A549 (cell line): ENCODE measurements around the gene IFT80.

Source experiments
- EHMT2 ChIP-seq: fragments of 200-600 bp; sonication (generic); IDR thresholded peaks from 2 replicates; pipeline ENCODE4 v1.6.1; 2016; ENCODE audit warnings: antibody characterized with exemption, low read depth, mild to moderate bottlenecking, moderate library complexity
- POLR2A ChIP-seq: IDR thresholded peaks from 2 replicates; pipeline ENCODE4 v1.6.1; 2012; ENCODE audit warnings: mild to moderate bottlenecking, low read length

- TF ChIP-seq POLR2A: no peak
- no peak for TF ChIP-seq EHMT2
Measured at GRCh38 chr3:160217675-160218074, 181.3 kb downstream of the IFT80 start.
